ENCODE data around the gene TMEM270.
"Not testable (repeated sequence)": the region's sequence is repeated elsewhere in the genome, so short reads cannot be mapped to it uniquely, and the experiment has no call there.

Gene TMEM270

GRCh38 chr7:73840715-73841379 lies 20.1 kb upstream of the TMEM270 start:
- H3K4me3 ChIP-seq (replicated peaks; ENCODE audit: low read depth, low read length), result peak overlapping the region; percentile 71
- TF ChIP-seq, protein P1, sequence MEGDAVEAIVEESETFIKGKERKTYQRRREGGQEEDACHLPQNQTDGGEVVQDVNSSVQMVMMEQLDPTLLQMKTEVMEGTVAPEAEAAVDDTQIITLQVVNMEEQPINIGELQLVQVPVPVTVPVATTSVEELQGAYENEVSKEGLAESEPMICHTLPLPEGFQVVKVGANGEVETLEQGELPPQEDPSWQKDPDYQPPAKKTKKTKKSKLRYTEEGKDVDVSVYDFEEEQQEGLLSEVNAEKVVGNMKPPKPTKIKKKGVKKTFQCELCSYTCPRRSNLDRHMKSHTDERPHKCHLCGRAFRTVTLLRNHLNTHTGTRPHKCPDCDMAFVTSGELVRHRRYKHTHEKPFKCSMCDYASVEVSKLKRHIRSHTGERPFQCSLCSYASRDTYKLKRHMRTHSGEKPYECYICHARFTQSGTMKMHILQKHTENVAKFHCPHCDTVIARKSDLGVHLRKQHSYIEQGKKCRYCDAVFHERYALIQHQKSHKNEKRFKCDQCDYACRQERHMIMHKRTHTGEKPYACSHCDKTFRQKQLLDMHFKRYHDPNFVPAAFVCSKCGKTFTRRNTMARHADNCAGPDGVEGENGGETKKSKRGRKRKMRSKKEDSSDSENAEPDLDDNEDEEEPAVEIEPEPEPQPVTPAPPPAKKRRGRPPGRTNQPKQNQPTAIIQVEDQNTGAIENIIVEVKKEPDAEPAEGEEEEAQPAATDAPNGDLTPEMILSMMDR (IDR thresholded peaks at IDR 0.05; ENCODE audit: low read depth, low read length, missing control alignments), result no peak

GRCh38 chr7:73841689-73842066 lies 19.3 kb upstream of the TMEM270 start:
- TF ChIP-seq, protein P1 (IDR thresholded peaks at IDR 0.05; ENCODE audit: low read depth, low read length, missing control alignments), result no peak
- DNase-seq (ENCODE audit: extremely low read depth, low read depth), result no peak
- peak overlapping the region; percentile 71 for H3K4me3 ChIP-seq (replicated peaks; ENCODE audit: low read depth, low read length)

More at GRCh38 chr7:73840715-73841379, 20.1 kb upstream of the TMEM270 start:
- no peak for DNase-seq (ENCODE audit: extremely low read depth, low read depth)

- TF ChIP-seq, protein P1 (IDR thresholded peaks at IDR 0.05; ENCODE audit: low read depth, low read length, missing control alignments), result no peak
- DNase-seq (ENCODE audit: extremely low read depth, low read depth), result peak; percentile 76
- H3K4me3 ChIP-seq (replicated peaks; ENCODE audit: low read depth, low read length), result peak within 1 kb of the TSS; percentile 71
These were observed 18.6 kb upstream of the TMEM270 start, which contains the start of gene METTL27 for GRCh38 chr7:73842067-73842976. Gene METTL27, minus strand, starts transcription at chr7:73842516. Its CDS starts 376 bp downstream, at chr7:73842140.

DNA sequence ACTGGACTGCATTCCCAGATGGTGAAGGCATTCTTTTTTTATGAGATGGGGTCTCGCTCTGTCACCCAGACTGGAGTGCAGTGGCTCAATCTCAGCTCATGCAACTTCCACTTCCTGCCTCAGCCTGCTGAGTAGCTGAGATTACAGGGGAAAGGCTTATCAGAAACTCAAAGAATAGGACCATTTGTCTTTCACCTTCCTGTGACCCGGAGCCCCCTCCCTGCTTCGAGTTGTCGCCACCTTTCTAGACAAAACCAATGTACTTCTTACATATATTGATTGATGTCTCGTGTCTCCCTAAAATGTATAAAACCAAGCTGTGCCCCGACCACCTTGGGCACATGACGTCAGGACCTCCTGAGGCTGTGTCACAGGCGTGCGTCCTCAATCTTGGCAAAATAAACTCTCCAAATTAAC lies 16.8 kb upstream of the TMEM270 start:
- no peak overlapping the region for H3K4me3 ChIP-seq (replicated peaks; ENCODE audit: low read depth, low read length)
- DNase-seq (ENCODE audit: extremely low read depth, low read depth), result no peak
- TF ChIP-seq, protein P1 (IDR thresholded peaks at IDR 0.05; ENCODE audit: low read depth, low read length, missing control alignments), result no peak

DNA sequence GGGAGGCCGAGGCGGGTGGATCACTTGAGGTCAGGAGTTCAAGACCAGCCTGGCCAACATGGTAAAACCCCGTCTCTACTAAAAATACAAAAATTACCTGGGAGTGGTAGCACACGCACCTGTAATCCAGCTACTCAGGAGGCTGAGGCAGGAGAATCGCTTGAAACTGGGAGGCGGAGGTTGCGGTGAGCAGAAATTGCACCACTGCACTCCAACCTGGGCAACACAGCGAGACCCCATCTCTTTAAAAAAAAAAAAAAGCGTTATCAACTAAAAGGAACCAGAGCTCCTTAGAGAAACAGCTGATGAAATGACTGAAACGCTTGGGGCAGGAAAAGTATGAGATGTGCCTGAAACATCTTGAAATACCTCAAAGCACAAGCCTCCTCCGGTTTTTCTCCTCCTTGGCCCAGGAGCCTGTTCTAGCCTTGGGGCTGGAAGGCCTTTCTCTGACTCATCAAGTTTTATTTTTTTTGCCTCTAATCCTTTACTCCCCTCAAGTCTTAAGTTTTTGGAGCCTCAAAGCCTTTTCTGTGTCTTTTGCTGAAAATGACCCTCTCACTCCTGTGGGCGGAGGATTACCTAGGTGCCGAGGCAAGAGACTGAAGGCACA lies 16.0 kb upstream of the TMEM270 start:
- DNase-seq (ENCODE audit: extremely low read depth, low read depth), result no peak
- TF ChIP-seq, protein P1 (IDR thresholded peaks at IDR 0.05; ENCODE audit: low read depth, low read length, missing control alignments), result no peak

DNA sequence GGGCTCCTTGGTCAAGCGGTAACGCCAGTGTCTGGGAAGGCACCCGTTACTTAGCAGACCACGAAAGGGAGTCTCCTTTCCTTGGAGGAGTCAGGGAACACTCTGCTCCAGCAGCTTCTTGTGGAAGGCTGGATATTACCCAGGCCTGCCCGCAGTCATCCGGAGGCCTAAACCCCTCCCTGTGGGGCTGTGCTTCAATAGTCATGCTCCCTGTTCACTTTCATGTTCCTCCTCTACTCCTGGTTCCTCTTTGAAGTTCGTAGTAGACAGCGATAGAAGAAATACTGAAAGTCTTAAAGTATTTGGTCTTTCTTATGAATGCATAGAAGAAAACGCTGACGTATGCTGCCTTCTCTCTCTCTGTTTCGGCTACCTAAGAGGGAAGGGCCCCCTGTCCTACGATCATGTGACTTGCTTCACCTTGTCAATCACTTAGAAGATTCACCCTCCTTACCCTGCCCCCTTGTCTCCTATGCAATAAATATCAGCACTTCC lies 15.2 kb upstream of the TMEM270 start:
- not testable (repeated sequence) for DNase-seq (ENCODE audit: extremely low read depth, low read depth); H3K4me3 ChIP-seq (replicated peaks; ENCODE audit: low read depth, low read length)

More for the DNA sequence above, 16.0 kb upstream of the TMEM270 start:
- H3K4me3 ChIP-seq (replicated peaks; ENCODE audit: low read depth, low read length), result no peak overlapping the region
